ENCODE results near the gene GNGT2.

The GNGT2 gene

DNA sequence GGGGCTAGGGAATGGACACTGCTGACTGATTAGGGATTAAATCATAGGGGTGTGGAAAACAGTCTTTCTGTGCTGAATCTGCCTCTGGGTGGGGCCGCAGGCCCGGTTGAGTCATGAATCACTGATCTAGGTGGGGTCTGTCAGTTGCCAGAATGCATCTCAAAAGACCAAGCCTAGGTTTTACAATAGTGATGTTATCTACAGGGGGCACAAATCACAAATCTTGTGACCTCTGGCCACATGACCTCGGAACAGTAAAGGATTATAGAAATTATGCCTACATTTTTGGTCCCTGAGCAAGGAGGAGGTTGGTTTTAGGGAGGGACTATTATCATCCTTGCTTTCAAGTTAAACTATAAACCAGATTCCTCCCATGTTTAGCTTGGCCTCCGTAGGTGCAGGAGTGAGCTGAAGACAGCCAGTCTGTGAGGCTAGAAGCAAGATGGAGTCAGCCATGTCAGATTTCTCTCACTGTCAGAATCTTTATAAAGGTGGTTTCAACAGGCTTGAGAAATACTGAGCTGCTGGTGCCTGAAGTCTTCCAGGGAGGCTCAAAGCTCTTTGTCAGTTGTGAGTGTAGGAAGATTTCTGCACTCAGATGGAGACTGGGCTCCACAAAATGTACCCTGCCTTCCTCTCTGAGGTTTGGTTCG, 12.9 kb downstream of the GNGT2 start:
- H3K4me3 ChIP-seq (ENCODE audit: low read depth, low read length), result no peak overlapping the region
- no peak for DNase-seq (ENCODE audit: low read depth)
- TF ChIP-seq, protein P1, sequence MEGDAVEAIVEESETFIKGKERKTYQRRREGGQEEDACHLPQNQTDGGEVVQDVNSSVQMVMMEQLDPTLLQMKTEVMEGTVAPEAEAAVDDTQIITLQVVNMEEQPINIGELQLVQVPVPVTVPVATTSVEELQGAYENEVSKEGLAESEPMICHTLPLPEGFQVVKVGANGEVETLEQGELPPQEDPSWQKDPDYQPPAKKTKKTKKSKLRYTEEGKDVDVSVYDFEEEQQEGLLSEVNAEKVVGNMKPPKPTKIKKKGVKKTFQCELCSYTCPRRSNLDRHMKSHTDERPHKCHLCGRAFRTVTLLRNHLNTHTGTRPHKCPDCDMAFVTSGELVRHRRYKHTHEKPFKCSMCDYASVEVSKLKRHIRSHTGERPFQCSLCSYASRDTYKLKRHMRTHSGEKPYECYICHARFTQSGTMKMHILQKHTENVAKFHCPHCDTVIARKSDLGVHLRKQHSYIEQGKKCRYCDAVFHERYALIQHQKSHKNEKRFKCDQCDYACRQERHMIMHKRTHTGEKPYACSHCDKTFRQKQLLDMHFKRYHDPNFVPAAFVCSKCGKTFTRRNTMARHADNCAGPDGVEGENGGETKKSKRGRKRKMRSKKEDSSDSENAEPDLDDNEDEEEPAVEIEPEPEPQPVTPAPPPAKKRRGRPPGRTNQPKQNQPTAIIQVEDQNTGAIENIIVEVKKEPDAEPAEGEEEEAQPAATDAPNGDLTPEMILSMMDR (IDR thresholded peaks at IDR 0.05; ENCODE audit: insufficient read depth, low read depth, low read length, missing control alignments), result no peak

DNA sequence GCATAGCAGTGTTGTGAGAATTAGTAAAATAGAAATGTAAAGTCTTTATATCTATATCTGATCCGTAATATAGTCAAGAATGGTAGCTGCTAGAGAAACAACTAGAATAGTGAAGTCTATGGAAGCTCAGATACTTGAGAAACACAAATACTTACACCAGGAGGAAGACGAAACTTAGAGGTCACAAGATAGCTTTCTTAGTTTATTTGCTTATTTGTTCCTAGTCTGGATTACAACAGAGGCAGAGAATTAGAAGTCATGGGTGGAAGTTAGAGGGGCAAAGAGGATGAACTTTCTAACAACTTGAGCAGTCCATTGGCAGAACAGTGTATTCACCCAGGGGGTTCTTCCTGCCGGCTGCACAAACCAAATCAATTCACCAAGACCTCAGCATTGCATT, 13.9 kb downstream of the GNGT2 start:
- no peak for DNase-seq (ENCODE audit: low read depth)
- TF ChIP-seq, protein P1 (IDR thresholded peaks at IDR 0.05; ENCODE audit: insufficient read depth, low read depth, low read length, missing control alignments), result no peak
- H3K4me3 ChIP-seq (ENCODE audit: low read depth, low read length), result no peak overlapping the region

DNA sequence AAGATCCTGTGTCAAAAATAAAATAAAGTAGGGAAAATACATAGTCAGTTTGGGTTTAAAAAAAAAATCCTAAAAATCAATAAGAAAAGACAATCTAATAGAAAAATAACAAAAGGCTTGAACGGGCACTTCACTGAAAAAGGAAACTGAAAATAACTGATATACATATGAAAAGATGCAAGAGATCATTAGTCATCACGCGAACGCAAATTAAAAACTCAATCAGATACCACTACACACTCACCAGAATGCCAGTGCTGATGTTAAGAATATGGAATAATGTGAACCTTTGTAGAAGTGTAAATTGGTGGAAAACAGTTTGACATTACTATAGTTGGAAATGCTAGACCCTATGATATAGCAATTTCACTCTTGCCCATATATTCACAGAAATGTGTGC, 14.6 kb downstream of the GNGT2 start:
- peak; percentile 37 for DNase-seq (ENCODE audit: low read depth)
- no peak overlapping the region for H3K4me3 ChIP-seq (ENCODE audit: low read depth, low read length)
- TF ChIP-seq, protein P1 (IDR thresholded peaks at IDR 0.05; ENCODE audit: insufficient read depth, low read depth, low read length, missing control alignments), result no peak

DNA sequence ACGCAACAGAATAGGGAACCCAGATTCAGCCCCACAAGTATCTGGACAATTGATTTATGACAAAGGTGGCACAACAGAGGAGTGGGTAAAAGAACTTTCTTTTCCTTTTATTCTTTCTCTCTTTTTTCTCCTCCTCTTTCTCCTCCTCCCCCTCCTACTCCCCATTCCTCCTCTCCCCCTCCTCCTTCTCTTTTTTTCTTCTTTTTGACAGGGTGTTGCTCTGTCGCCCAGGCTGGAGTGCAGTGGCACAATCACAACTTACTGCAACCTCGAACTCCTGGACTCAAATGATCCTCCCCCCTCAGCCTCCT, 16.1 kb downstream of the GNGT2 start:
- no peak overlapping the region for H3K4me3 ChIP-seq (ENCODE audit: low read depth, low read length)
- DNase-seq (ENCODE audit: low read depth), result no peak
- TF ChIP-seq, protein P1 (IDR thresholded peaks at IDR 0.05; ENCODE audit: insufficient read depth, low read depth, low read length, missing control alignments), result no peak

DNA sequence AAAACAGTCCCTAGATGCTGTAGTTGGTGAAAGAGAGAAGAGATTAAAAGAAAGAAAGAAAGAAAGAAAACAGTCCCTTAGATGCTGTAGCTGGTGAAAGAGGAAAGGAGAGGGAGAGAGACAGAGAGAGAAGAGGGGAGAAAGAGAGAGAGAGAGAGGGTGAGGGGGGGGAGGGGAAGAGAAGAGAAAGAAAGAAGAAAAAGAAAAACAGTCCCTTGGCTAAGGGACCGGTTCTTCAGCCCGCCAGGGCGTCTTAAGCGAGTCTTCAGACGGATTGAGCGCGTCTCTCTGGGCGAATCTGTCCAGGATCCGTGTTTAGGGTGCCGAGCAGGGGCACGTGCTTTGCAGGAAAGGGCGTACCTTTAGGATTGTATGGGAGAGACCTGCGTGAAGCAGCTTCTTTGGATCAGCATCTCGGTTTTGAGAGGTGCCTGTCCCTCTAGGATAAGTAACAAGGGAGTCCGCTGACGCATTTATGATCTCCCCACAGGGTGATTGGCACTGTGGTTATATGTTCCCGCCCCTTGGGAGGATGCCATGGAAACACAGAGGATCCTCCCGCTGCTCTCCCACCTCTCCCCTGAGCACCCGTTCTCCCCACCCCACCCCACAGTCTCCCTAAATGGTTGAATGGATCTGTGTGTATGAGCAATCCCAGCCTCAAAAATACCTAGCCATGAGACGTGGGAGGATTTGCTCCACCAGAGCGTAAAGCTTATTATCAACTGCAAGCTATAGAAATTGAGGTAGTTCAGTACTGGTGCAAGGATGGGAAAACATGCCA, 16.7 kb downstream of the GNGT2 start:
- DNase-seq (ENCODE audit: low read depth), result peak; percentile 84
- TF ChIP-seq, protein P1 (IDR thresholded peaks at IDR 0.05; ENCODE audit: insufficient read depth, low read depth, low read length, missing control alignments), result no peak
- H3K4me3 ChIP-seq (ENCODE audit: low read depth, low read length), result peak overlapping the region; percentile 80

DNA sequence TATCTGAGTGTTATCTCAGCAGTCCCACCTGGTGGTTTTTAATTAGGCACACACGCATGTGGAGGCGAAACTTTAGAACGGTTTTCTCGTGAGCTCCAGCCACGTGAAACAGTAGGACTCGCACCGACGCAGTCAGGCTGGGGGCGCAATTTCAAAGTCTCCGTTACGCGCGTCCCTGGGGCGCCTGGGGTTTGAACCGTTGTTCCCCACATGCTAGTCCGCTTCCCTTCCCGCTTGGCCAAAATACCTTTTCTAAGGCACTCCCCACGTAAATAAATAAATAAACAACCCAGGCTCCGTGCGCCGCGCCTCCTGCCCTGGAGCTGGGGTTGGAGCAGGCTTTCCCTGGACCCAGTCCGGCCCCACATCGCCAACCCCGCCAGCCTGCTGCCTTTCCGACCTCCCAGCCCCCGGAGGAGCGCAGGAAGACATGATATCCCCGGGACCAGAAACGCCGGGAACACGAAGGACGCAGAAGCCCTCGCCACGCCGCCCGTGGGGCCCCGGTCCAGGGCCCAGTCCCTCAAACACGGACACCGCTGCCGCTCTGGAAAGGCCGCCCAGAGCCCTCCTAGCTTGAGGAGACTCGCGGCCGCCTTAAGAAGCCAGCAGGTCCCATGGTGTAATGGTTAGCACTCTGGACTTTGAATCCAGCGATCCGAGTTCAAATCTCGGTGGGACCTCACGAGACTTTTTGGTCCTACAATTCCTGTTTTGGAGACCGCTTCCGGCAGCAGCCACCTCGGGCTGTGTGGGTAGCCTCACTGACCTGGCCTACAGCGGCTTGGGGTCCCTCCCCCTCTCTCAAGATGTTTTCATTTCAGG, 18.2 kb downstream of the GNGT2 start:
- peak; percentile 94 for DNase-seq (ENCODE audit: low read depth)
- TF ChIP-seq, protein P1 (IDR thresholded peaks at IDR 0.05; ENCODE audit: insufficient read depth, low read depth, low read length, missing control alignments), result peak; percentile 40

More for the DNA sequence above, 18.2 kb downstream of the GNGT2 start:
- peak overlapping the region; percentile 80 for H3K4me3 ChIP-seq (ENCODE audit: low read depth, low read length)
